Omental fat pad (tissue), 4 donors: ENCODE measurements around the gene RAB11B. TPM values are rescaled to one million over a fixed set of nuclear protein-coding genes. Genes with fewer than 3 reads are reported as not detected.
"Not testable (repeated sequence)": the region's sequence is repeated elsewhere in the genome, so short reads cannot be mapped to it uniquely, and the experiment has no call there.

ENCODE experiments used
- ATAC-seq: fragments of 150-250 bp; one replicate; pipeline ENCODE4 v1.9.1; 2016; ENCODE audit warnings: mild to moderate bottlenecking, moderate library complexity; ENCODE audit not compliant: low FRiP score
- DNase-seq: peaks from one replicate; pipeline ENCODE4 v3.0.0-alpha.2; 2019; ENCODE audit warnings: low spot score
- total RNA-seq, 4 donors: library from RNA; depleted of rRNA; stranded (reverse); fragments of >200 nt; gene quantifications; one replicate each; pipeline ENCODE4 v1.1.0, GENCODE V29; 2016
- TF ChIP-seq, protein P1 (sequence below), 3 donors: fragments of 450-650 bp; IDR thresholded peaks; one replicate each; pipeline ENCODE4 v1.5.1; 2016 to 2017; ENCODE audit warnings: antibody characterized with exemption in 3 of 3, mild to moderate bottlenecking in 3 of 3, moderate library complexity in 2 of 3

Gene RAB11B
- total RNA-seq, 4 donors from 2014 or later, result 31.6 to 55.6 (median 41.2) TPM

DNA sequence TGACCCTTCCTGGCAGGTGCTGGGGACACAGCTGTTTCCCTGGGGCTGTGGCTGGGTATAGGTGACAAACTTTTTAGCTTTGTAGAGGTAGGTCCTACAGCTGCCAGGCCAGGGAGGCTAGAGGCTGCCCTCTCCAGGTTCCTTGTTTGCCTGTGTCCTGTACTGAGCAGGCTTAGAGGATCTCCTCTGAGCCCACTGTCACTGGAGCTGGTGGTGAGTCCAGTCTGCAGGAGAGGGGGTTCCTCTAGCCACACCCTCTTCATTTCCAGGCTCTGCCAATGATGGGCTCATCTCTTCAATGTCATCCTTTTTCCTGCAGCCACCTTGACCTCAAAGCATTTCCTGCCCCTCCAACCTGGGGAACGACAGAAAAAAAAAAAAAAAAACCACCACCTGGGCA is 12.6 kb upstream of the RAB11B start:
- no peak for ATAC-seq
- TF ChIP-seq, protein P1, sequence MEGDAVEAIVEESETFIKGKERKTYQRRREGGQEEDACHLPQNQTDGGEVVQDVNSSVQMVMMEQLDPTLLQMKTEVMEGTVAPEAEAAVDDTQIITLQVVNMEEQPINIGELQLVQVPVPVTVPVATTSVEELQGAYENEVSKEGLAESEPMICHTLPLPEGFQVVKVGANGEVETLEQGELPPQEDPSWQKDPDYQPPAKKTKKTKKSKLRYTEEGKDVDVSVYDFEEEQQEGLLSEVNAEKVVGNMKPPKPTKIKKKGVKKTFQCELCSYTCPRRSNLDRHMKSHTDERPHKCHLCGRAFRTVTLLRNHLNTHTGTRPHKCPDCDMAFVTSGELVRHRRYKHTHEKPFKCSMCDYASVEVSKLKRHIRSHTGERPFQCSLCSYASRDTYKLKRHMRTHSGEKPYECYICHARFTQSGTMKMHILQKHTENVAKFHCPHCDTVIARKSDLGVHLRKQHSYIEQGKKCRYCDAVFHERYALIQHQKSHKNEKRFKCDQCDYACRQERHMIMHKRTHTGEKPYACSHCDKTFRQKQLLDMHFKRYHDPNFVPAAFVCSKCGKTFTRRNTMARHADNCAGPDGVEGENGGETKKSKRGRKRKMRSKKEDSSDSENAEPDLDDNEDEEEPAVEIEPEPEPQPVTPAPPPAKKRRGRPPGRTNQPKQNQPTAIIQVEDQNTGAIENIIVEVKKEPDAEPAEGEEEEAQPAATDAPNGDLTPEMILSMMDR (IDR thresholded peaks at IDR 0.05), result no peak

DNA sequence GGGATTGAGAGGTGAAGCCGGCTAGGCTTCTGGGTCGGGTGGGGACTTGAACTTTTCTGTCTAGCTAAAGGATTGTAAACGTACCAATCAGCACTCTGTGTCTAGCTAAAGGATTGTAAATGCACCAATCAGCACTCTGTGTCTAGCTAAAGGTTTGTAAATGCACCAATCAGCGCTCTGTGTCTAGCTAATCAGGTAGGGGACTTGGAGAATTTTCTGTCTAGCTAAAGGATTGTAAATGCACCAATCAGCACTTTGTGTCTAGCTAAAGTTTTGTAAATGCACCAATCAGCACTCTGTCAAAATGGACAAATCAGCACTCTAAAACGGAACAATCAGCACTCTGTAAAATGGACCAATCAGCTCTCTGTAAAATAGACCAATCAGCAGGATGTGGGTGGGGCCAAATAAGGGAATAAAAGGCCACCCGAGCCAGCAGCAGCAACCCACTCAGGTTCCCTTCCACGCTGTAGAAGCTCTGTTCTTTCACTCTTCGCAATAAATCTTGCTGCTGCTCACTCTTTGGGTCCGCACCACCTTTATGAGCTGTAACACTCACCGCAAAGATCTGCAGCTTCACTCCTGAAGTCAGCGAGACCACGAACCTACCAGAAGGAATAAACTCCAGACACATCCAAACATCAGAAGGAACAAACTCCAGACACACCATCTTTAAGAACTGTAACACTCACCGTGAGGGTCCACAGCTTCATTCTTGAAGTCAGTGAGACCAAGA is 10.8 kb upstream of the RAB11B start:
- DNase-seq, ATAC-seq: not testable (repeated sequence)

More for the DNA sequence above, 12.6 kb upstream of the RAB11B start:
- DNase-seq, result no peak

DNA sequence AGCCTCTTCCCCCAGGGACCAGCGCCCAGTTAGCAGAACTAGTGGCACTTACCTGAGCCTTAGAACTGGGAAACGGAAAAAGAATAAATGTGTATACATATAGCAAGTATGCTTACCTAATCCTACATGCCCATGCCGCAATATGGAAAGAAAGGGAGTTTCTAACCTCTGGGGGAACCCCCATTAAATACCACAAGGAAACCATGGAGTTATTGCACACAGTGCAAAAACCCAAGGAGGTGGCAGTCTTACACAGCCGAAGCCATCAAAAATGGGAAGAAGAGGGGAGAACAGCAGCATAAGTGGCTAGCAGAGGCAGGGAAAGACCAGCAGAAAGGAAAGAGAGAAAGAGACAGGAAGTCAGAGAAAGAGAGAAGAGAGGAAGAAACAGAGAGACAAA is 5.6 kb upstream of the RAB11B start:
- not testable (repeated sequence) for ATAC-seq, DNase-seq

DNA sequence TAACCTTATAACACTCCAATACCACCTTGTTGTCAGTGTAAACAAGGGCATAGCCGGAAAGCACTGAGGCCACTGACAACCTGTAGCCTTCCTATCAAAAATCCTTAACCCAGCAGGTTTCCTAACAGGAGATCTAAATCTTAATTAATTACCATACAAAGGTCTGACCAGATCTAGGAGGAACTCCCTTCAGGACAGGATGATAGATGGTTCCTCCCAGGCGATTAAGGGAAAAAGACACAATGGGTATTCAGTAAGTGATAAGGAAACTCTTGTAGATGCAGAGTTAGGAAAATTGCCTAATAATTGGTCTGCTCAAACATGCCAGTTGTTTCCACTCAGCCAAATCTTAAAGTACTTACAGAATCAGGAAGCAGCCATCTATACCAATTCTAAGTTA is 5.1 kb upstream of the RAB11B start:
- DNase-seq, ATAC-seq: not testable (repeated sequence)

DNA sequence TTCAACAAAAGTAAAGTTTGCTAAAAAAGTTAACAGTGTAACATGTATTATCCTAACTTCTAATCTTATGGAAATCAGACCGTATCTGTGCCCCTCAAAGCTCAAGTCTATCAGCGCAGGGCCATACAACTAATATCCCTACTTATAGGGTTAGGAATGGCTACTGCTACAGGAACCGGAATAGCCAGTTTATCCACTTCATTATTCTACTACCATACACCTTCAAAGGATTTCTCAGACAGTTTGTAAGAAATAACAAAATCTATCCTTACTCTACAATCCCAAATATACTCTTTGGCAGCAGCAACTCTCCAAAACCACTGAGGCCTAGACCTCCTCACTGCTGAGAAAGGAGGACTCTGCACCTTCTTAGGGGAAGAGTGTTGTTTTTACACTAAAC is 4.6 kb upstream of the RAB11B start:
- not testable (repeated sequence) for DNase-seq, ATAC-seq

DNA sequence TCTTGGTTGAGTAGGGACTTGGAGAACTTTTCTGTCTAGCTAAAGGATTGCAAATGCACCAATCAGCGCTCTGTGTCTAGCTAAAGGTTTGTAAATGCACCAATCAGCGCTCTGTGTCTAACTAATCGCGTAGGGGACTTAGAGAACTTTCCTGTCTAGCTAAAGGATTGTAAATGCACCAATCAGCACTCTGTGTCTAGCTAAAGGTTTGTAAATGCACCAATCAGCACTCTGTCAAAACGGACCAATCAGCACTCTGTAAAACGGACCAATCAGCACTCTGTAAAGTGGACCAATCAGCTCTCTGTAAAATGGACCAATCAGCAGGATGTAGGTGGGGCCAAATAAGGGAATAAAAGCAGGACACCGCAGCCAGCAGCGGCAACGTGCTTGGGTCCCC is 3.7 kb upstream of the RAB11B start:
- not testable (repeated sequence) for DNase-seq, ATAC-seq

DNA sequence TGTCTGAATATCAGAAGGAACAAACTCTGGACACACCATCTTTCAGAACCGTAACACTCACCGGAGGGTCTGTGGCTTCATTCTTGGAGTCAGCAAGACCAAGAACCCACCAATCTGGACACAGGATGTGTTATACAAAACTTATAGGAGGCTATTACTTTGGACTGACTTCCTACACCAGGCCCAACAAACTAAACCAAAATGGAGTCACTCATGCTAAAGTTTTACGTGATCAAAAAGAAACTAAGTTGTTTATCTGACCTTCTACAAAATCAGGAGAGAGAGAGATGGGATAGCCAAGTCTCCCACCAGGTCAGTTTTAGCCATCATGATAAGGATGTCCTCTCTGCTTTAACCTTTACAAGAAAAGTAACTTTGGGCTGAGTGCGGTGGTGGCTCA is 3.2 kb upstream of the RAB11B start:
- DNase-seq (no peak), ATAC-seq (no peak)
- TF ChIP-seq, protein P1 (IDR thresholded peaks at IDR 0.05), result no peak

DNA sequence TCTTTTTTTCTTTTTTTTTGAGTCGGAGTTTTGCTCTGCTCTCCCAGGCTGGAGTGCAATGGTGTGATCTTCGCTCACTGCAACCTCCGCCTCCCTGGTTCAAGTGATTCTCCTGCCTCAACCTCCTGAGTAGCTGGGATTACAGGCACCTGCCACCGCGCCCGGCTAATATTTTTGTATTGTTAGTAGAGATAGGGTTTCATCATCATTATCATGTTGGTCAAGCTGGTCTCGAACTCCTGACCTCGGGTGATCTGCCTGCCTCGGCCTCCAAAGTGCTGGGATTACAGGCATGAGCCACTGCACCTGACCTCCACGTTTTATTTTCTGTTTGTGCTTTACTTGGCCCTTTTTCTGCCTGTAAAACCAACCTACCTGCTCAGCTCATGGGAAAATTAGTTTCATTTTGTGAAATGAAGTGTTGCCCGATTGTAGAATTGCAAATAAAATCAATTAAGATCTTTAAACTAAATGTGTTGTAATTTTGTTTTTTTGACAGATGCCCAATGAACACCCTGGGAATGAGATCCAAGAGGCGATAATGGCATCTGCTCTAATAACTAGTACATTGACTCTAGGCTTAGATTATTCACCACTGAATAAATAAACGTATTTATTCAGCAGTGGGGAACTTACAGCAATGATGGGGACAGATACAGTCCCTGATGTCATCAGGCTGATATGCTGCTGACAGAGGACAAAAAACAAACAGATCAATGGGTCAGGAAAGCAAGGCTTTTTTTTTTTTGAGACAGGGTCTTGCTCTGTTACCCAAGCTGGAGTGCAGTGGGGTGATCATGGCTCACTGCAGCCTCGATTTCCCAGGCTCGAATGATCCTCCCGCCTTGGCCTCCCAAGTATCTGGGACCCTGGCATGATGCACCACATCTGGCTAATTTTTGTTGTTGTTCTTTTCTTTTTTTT is 2.2 kb upstream of the RAB11B start:
- TF ChIP-seq, protein P1 (IDR thresholded peaks at IDR 0.05), result no peak
- ATAC-seq (no peak), DNase-seq (no peak)

DNA sequence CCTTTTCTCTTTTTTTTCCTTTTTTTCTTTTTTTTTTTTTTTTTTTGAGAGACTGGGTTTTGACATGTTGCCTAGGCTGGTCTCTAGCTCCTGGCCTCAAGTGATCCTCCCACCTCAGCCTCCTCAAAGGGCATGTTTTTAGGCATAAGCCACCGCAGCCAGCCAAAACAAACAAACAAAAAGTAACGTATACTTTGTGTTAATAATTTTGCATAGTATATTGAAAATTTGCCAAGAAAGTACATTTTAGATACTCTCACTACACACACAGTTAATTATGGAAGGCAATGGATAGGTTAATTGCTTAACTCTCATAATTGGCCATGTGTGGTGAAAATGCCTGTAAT is 1.6 kb upstream of the RAB11B start:
- TF ChIP-seq, protein P1 (IDR thresholded peaks at IDR 0.05), result no peak
- no peak for DNase-seq
- no peak for ATAC-seq
